HG03095 (cell line): ENCODE data around the gene NOL12.
"Not testable (repeated sequence)": the region's sequence is repeated elsewhere in the genome, so short reads cannot be mapped to it uniquely, and the experiment has no call there.

Experiments used
- ATAC-seq: cut with Tn5 transposase; IDR thresholded peaks from one replicate; pipeline ENCODE4 v1.9.1; 2021; ENCODE audit warnings: moderate library complexity; ENCODE audit not compliant: unreplicated experiment

NOL12 gene

GRCh38 chr22:37678372-37678771 is 7.8 kb upstream of the NOL12 start:
- no peak for ATAC-seq

- ATAC-seq, result no peak
Measured at GRCh38 chr22:37679670-37680069, 6.5 kb upstream of the NOL12 start.

DNA sequence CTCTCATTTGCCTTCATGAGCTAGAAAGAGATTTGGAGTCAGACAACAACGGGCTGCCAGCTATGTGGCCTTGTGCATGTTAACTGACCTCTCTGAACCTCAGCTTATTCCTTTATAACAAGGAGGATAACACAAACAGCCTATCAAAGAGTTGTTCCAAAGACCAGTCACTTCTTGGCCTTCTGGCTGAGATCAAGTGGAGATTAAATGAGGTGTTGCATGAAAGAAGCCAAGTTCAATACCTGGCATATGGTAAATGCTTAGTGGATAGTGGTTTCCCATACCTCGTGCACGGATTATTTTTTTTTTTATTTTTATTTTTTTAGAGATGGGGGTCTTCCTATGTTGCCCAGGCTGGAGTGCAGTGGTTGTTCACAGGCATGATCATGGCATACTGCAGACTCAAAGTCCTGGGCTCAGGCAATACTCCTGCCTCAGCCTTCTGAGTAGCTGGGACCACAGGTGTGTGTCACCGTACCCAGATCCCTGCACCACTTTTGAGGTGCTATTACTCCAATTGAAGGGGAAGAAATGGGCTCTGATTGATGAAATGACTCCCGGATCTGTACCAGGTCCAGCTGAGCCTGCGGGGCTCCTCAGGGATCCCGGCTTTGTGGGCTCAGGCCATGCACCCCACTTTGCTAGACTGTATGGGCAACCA is 5.8 kb upstream of the NOL12 start:
- ATAC-seq, result no peak

GRCh38 chr22:37681001-37681424 is 5.1 kb upstream of the NOL12 start:
- ATAC-seq, result no peak

GRCh38 chr22:37681556-37682049 is 4.5 kb upstream of the NOL12 start:
- ATAC-seq, result no peak

DNA sequence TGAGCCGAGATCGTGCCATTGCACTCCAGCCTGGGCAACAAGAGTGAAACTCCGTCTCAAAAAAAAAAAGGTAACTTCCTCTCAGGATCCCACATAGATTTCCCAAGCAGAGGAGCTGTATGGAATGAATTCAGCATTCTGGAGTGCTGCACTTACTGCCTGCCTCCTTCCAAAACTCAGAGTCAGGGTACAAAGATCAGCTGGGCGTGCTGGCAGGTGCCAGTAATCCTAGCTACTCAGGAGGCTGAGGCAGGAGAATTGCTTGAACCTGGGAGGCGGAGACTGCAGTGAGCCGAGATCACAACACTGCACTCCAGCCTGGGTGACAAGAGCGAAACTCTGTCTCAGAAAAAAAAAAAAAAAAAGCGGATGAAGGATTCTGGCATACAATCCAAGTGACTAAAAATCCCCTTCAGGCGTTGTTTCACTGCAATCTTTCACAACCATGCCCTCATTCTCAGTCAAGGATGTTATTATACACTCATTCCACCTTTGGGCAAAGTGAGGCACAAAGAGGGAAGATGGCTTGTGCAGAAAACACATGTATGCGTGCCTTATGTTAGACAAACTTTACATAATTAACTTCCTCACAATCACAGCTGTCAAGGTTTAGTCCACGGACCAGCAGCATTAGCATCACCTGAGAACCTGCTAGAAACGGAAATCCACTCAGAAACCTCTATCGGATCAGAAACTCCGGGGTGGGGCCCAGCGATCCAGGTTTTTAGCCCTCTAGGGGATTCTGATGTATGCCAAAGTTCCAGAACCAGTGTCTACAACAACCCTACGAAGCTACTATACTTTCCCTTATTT is 1.1 kb upstream of the NOL12 start:
- ATAC-seq, result no peak

- ATAC-seq, result no peak
Measured at GRCh38 chr22:37690407-37690806, 4.3 kb downstream of the NOL12 start.

- ATAC-seq, result no peak
Measured at GRCh38 chr22:37690901-37691504, 4.9 kb downstream of the NOL12 start.

DNA sequence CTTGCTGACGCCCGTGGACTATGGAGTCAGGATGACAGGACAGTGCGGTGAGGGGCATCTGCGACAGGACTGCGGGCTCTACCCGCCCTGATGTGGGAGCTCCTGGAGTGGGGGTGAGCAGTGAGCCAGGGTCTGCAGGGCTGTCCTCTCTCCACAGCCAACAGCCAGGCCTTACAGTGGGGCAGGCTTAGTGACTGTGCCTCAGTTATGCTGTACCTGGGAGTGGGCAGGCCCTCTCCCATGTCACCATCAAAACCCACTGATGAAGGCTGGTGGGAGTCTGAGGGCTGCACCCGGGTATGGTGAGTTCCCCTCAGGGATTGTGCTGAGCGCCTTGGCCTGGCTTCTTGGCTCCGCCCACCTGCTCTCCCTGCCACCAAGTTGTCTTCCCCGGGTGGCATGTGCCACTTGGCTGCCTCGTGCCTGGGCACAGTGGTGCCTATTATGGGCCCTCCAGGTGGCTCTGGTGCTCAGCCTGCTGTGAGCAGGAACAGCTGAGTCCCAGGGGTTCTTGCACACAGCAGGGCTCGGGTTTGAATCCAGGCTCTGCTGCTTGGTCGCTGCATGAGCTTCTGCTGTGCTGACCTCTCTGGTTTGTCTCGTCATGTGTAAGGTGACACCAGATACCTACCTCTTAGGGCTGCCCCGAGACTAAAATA is 6.6 kb downstream of the NOL12 start:
- ATAC-seq, result no peak

DNA sequence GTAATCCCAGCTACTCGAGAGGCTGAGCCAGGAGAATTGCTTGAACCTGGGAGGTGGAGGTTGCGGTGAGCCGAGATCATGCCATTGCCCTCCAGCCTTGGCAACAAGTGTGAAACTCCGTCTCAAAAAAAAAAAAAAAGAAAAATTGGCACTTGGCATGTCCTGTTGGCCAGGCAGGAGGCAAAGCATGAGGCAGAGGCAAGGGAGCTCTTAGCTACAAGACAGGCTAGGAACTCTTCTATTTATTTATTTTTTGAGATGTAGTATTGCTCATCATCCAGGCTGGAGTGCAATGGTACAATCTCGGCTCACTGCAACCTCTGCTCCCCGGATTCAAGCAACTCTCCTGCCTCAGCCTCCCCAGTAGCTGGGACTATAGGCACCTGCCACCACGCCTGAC is 8.0 kb downstream of the NOL12 start:
- ATAC-seq, result not testable (repeated sequence)

DNA sequence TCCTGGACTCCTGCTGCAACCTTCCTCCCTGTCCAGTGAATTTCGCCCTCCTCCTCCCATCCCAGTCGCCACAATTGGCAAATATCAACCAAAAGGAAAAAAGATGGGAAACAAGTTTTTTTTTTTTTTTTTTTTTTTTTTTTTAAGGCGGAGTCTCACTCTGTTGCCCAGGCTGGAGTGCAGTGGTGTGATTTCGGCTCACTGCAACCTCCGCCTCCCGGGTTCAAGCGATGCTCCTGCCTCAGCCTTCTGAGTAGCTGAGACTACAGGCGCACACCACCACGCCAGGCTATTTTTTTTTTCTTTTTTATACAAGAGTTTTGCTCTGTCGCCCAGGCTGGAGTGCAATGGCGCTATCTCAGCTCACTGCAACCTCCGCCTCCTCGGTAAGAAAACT is 10.1 kb downstream of the NOL12 start:
- ATAC-seq, result not testable (repeated sequence)

DNA sequence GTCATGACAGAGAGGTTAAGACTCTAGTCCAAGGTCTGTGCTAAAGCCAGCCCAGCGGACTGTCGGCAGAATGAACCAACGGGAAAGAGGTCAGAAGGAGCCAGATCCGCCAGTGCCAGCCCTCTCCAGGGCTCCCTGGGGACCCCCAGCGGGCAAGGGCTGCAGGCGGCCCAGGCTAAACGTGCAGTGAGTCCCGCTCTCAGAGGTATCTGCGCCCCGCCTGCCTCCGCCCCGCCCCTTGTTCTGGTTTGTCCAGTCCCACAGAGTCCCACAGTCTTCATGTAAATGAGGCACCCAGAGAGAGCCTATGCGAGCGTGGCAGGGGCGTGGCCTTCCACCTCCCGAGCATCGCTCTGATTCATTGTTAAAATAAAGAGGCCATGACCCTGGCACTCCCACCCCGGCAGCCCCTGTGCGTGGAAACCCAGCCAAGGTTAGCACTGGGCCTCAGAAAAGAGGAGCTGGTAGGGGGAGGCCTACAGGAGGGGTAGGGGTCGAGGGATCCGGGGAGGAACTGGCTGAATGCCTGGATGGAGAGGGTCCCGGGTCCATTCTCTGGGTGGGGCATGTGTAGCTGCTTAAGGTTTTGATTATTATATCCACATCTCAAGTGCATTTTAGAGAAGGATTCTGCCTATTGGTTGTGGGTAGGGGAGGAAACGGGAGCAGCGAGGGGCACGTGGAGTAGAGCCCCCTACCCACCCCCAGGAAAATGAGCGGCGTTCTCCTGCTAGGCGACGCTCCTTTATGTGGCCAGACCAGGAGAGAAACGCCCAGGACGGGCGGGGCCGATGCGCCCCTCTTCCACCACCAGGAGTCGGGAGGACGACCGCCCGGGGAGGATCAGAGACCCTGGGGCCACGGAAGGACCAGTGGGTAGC is 10.8 kb downstream of the NOL12 start, which contains the start of gene TRIOBP:
TRIOBP (plus strand) TSS at position 392 of the 881 bp plus-strand sequence. CDS start 4,318 bp downstream, outside the sequence.
- peak; percentile 71 for ATAC-seq

DNA sequence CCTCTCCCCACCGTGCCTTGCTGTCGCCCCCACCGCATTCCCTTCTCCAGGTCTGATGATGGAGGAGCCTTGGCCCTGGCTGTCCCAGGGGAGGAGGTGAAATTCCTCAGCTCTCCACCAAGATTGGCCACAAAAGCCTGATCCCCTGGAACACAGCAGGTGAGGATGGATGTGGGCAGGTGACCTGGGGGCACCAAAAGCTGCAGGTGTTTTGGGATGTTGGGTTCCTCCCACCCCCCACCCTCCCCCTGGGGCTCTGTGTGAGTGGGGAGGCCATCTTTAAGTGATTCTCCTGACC is 11.3 kb downstream of the NOL12 start:
- no peak for ATAC-seq

- no peak for ATAC-seq
Measured at GRCh38 chr22:37701141-37701786, 15.1 kb downstream of the NOL12 start.

- ATAC-seq, result no peak
Measured at GRCh38 chr22:37703906-37704305, 17.8 kb downstream of the NOL12 start.

GRCh38 chr22:37704645-37705044 is 18.5 kb downstream of the NOL12 start:
- no peak for ATAC-seq

DNA sequence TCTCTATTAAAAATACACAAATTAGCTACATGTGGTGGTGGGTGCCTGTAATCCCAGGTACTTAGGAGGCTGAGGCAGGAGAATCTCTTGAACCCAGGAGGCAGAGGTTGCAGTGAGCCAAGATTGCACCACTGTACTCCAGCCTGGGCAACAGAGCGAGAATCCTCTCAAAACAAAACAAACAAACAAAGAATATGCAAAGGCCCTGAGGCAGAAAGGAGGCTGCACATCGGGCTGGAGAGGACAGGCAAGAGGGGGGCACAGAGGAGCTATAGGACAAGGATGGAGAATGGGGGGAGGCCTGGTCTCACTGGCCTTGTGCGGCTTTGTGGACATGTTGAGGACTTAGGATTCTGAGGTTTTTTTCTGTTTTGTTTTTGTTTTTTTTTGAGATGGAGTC is 19.1 kb downstream of the NOL12 start:
- ATAC-seq, result no peak

DNA sequence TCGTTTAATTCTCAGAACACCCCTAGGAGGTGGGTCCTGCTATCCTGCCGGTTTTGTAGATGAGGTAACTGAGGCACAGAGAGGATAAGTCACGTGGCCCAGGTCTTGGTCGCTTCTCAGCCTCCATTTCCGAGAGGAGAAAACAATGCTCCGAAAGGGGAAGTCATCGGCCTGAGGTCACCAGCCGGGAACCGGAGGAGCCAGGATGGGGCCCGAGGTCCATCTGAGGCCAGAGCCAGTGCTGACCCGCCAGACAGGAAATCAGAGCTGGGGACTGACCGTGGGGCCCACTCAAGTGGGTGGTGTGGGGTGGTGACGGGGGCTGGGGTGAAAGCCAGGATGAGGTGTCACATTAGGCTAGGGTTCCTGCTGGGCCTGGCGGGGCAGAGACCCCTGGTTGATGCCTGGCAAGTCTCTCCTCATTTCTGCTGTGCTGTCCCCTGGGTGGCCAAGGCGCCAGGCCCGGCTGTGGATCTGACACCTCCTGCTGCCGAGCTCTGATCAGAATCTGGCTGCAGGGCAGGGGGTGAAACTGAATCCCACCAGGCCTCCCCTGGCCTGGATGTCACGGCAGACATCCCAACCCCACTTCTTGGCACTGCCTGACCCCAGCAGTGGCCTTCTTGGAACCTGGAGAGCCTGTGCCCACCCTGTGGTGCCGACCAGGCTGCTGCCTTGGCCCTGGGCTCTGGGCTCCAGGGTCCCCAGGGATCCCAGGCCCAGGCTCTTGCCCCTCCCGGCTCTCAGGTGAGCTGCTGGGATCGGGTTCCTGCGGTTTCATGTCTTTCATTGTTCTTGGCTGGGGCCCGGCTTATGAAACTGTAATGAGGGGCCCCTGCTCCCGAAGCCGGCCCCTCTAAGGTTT is 22.7 kb downstream of the NOL12 start:
- no peak for ATAC-seq

DNA sequence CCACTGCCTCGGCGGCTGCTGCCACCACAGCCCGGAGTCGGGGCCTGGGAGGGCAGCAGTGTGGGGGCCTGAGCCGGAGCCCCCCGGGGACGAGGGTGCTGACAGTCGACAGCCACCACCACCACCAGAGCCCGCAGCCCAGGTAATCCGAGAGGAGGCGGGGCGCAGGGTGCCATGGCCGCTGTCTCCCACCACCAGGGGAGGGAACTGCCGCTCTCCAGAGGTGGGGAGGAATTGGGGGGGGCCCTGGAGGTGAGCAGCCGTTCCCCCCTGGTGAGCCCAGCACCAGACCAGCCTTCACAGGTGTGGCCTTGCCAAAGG is 23.3 kb downstream of the NOL12 start:
- ATAC-seq, result no peak
